Measurements from ENCODE around the gene PLEKHA5.

- TF ChIP-seq POLR2A (IDR thresholded peaks at IDR 0.05) (no peak), POLR2AphosphoS5 (IDR thresholded peaks at IDR 0.05) (no peak)
- TF ChIP-seq, protein P1, sequence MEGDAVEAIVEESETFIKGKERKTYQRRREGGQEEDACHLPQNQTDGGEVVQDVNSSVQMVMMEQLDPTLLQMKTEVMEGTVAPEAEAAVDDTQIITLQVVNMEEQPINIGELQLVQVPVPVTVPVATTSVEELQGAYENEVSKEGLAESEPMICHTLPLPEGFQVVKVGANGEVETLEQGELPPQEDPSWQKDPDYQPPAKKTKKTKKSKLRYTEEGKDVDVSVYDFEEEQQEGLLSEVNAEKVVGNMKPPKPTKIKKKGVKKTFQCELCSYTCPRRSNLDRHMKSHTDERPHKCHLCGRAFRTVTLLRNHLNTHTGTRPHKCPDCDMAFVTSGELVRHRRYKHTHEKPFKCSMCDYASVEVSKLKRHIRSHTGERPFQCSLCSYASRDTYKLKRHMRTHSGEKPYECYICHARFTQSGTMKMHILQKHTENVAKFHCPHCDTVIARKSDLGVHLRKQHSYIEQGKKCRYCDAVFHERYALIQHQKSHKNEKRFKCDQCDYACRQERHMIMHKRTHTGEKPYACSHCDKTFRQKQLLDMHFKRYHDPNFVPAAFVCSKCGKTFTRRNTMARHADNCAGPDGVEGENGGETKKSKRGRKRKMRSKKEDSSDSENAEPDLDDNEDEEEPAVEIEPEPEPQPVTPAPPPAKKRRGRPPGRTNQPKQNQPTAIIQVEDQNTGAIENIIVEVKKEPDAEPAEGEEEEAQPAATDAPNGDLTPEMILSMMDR (IDR thresholded peaks at IDR 0.05) = no peak
These were observed 36.3 kb upstream of the PLEKHA5 start for GRCh38 chr12:19093218-19093617.
